Lung microvascular endothelial cell (primary cell): Measurements from ENCODE around the gene HMCN2. TPM values are rescaled to one million over a fixed set of nuclear protein-coding genes. Genes with fewer than 3 reads are reported as not detected.
"Not testable (repeated sequence)": the region's sequence is repeated elsewhere in the genome, so short reads cannot be mapped to it uniquely, and the experiment has no call there.

Source experiments
- DNase-seq, 2 donors: peaks; one replicate each; pipeline versions ENCODE4 v3.0.0 to v3.0.0-alpha.2; 2010; ENCODE audit warnings: low read depth in 2 of 2
- total RNA-seq: library from RNA; depleted of rRNA; stranded (reverse); fragments of >200 nt; gene quantifications from 2 replicates; pipeline ENCODE4 v1.2.1, GENCODE V29; 2014

The HMCN2 gene
- total RNA-seq, 1 donor from 2014 or later: under 0.01 TPM

GRCh38 chr9:130237763-130238524 lies 27.6 kb upstream of the HMCN2 start:
- DNase-seq: no peak

GRCh38 chr9:130239363-130239695 lies 26.2 kb upstream of the HMCN2 start:
- DNase-seq: no peak

DNA sequence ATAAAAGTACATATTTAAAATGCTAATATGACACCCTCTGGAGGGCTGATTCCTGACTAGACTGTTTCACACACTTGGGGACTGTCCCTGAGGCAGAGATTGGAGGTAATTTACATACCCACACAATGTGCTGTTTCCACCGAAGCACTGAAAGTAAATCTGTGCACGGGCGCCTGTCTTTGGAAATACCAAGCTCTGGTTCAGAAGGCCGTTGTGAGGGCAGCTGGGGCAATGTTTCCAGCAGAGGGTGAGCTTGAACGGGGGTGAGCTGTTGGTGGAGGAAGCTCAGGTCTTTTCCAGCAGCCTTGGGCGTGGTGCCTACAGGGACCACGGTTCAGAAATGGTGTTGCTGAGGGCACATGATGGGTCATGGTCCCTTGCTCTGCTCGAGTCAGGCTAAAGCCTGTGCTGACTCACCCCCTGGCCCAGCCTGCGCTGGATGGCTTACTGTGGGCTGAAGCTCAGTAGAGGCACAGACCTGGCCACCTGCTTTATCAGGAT lies 25.8 kb upstream of the HMCN2 start:
- no peak for DNase-seq

GRCh38 chr9:130240410-130241197 lies 25.0 kb upstream of the HMCN2 start:
- DNase-seq: peak; percentile 70 to 82

- DNase-seq: no peak
Observed at GRCh38 chr9:130241198-130241535, 24.4 kb upstream of the HMCN2 start.

DNA sequence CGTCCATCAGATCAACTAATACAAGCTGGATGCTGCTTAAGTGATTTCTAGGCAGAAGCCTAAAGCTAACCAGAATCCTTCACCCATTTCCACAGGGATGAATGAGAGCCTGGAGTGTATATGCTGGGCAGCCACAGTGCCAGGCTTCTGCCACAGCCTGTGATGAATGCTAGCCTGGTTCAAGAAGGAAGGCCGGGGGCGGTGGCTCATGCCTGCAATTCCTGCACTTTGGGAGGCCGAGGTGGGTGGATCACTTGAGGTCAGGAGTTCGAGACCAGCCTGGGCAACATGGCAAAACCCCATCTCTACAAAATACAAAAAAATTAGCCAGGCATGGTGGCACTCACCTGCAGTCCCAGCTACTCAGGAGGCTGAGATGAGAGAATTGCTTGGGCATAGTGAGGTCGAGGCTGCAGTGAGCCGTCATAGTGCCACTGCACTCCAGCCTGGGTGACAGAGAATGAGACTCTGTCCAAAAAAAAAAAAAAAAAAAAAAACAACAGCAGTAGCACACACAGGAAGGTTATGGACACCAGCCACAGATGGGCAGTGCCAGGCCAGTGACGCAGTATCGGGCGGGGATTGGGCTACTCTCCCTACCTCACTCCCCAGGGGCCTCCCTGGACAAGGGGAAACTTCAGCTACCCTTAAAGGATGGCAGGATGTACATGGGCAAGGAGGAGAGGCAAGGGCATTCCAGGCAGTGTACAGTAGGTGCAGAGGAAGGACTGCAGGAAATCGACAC lies 23.1 kb upstream of the HMCN2 start:
- DNase-seq: no peak

GRCh38 chr9:130243015-130243881 lies 22.3 kb upstream of the HMCN2 start:
- DNase-seq: peak; percentile 17 to 44

- no peak for DNase-seq
Observed at GRCh38 chr9:130243882-130244170, 21.7 kb upstream of the HMCN2 start.

DNA sequence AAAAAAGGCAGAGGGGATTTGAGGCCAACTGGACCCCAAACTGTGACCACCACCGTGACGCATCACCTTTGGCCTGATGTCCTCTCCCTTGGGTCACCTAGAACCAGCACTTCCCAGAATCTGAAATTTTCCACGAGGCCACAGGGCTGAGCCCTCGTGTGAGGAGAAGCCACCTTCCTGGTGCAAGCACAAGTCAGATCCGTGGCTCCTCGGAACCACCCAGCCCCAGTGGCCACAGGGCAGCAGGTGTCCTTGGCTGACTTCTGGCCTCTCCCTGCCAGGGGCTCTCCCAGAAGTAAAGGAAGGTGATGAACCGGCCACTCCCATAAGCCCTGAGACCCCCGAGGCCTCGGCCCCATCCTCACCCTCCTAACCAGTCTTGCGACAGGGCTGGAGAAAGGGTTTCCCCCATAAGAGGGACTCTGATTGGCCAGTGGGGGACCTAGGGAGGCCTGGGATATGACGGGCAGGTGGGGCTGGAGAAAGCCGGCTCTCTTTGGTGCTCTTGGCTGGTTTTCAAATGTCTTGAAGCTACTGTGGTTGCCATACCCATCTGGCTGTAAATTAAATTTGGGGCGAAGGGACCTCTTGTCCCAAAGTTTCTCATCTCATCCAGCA lies 20.9 kb upstream of the HMCN2 start:
- DNase-seq: no peak

- no peak for DNase-seq
Observed at GRCh38 chr9:130245474-130245873, 20.1 kb upstream of the HMCN2 start.

DNA sequence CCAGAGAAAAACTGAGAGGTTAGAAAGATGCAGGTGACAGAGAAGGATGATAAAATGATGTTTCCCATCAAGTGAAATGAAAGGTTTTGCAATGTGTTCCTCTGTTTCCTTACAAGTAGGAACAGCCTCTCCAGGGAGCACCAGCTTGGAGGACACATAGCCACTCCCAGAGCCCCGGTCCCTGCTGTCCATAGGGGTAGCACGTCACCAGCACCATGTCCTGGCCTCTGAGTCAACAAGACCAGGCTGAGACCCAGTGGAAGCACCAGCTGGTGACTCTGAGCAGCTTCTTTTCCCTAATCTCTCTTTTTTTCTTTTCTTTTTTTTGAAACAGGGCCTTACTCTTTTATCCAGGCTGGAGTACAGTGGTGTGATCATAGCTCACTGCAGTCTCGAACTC lies 19.4 kb upstream of the HMCN2 start:
- DNase-seq: no peak

GRCh38 chr9:130254747-130255630 lies 10.6 kb upstream of the HMCN2 start:
- no peak for DNase-seq

GRCh38 chr9:130255631-130256134 lies 9.9 kb upstream of the HMCN2 start:
- no peak for DNase-seq

- DNase-seq: no peak
Observed at GRCh38 chr9:130256644-130257043, 8.9 kb upstream of the HMCN2 start.

GRCh38 chr9:130258137-130258536 lies 7.4 kb upstream of the HMCN2 start:
- DNase-seq: not testable (repeated sequence)

GRCh38 chr9:130259044-130259443 lies 6.5 kb upstream of the HMCN2 start:
- no peak for DNase-seq

- DNase-seq: no peak
Observed at GRCh38 chr9:130260816-130261765, 4.5 kb upstream of the HMCN2 start.

DNA sequence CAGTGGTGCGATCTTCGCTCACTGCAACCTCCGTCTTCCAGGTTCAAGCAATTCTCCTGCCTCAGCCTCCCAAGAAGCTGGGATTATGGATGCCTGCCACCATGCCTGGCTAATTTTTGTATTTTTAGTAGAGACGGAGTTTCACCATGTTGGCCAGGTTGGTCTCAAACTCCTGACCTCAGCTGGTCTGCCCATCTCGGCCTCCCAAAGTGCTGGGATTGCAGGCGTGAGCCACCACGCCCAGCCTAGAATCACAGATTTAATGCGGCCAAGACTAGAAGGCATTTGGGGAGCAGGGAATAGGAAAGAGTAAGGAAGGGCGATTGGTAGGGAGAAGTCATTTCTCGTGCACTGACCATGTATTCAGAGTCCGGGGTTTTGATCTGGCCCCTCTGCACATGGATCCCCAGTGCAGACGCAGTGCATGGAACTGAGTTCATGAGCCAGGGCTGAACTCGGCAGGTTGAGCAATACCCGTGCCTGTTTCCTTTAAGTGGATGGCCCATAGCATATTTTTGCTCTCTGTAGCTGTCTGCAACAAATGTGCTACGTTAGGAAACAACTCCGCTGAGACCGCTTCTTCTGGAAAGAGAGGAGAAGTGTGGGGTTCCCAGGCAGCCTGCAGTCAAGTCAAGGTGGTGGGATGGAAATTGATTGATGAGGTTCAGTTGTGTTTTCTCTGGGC lies 3.4 kb upstream of the HMCN2 start:
- no peak for DNase-seq
